OCI-LY7 (cell line): ENCODE data around the gene RNF146.

ENCODE experiments used
- CTCF ChIP-seq: fragments of 200-600 bp; sonication (generic); conservative IDR thresholded peaks from 2 replicates; pipeline ENCODE4 v1.5.1; 2014; ENCODE audit warnings: mild to moderate bottlenecking, antibody characterized with exemption, low read length, moderate library complexity, mixed read lengths
- EZH2phosphoT487 ChIP-seq: fragments of 200-600 bp; sonication (generic); IDR thresholded peaks from 2 replicates; pipeline ENCODE4 v1.6.1; 2018; ENCODE audit warnings: low read depth, borderline replicate concordance, mild to moderate bottlenecking, mixed run types, antibody characterized with exemption, low read length, moderate library complexity, mixed read lengths

- no peak for TF ChIP-seq CTCF
- TF ChIP-seq EZH2phosphoT487 = no peak
These were observed 41.2 kb upstream of the RNF146 start for GRCh38 chr6:127225497-127225896.
